GM04503 (cell line): ENCODE measurements around the gene KCNH3.
"Not testable (repeated sequence)": the region's sequence is repeated elsewhere in the genome, so short reads cannot be mapped to it uniquely, and the experiment has no call there.

ENCODE experiments used
- DNase-seq: peaks from one replicate; pipeline ENCODE4 v3.0.0-alpha.2; 2012; ENCODE audit warnings: low read depth

Gene KCNH3

DNA sequence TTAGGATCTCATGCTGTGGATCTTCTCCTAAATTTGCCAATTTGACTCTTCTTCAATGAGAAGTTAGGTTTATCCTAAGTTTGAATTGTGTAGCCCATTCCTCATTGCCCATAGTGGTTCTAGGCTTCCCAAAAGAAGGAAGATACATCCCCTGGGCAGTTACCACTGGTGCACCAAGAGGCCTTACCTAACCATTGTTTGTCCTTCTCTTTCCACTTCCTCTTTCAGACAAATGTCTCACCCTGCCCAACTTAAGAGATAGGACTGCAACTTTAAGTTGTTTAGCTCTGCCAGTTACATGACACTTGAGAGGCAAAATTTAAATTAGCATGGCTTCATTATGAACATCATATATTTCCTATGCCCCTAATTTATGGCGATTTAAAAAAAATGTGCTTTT lies 9.4 kb upstream of the KCNH3 start:
- DNase-seq: no peak

DNA sequence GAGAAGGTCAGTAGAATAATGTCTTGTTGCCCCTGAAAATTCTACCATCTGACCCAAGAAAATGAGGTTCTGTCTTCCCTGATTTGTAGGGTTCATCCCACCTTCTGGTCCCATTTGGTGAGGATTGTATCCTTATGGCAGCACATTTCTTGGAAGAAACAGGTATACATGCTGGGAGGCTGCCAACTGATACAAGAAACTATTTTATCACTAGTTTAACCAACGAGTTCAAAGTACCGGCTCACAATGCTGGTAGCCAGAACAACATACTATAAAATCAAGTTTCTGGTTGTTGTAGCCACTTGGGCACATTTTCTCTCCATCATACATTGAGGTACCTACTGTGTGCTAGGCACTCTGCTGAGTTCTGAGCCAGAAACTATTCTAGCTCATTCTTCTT lies 7.1 kb upstream of the KCNH3 start:
- no peak for DNase-seq

DNA sequence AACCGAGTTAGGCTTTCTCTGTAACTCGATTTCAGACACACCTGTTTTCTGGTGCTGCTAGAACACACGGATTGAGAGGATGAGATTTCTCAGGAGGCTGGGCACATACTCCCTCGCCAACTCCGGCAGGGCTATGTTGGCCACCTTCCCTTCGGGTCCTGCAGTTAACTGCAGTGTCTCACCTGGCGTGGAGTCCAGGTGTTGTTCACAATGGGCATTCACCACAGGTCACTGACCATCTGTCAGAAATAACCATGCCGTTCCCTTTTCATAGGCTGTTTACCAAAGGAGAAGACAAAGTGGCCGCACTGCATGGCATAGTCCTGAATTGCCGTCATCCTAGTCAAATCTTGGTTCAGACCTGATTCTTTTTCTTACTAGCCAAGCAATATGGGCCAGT lies 5.5 kb upstream of the KCNH3 start:
- no peak for DNase-seq

DNA sequence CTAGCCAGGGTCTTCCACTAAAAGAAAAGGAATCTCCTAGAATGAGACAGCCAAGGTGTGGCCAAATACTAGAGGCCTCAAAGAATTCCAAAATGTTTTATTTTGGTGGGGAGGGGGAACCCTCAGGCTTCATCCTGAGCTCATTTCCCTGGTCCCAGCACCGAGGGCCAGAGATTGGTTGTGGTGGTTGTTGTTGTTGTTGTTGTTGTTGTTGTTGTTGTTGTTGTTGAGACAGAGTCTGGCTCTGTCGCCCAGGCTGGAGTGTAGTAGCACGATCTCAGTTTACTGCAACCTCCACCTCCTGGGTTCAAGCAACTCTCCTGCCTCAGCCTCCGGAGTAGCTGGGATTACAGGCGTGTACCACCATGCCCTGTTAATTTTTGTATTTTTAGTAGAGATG lies 4.7 kb upstream of the KCNH3 start:
- DNase-seq: not testable (repeated sequence)

DNA sequence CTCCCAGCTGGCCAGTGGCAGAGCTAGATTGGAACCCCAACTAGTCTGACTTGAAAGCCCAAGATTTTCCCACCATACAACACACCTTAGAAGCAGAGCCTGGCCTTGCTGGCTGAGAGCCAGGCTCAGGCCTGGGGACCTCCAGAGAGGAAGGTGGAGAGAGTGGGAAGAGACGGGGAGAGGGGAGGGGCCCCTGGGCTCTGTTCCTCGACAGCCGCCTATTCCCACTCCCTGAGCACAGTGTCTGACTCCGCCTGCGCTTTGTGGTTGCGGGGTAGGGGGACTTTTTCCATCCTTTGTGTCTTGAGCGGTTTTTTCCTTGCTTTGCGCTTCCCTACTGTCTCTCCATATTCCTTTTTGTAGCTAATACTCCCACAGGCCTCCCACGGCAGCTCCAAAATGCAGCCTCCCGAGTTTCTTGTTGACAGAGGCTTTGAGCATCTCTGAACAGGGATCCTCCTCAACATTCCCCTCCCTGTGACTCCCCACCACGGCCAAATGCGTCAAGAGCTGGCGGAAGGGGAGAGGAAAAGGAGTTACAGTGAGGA lies 4.0 kb upstream of the KCNH3 start:
- DNase-seq: no peak

DNA sequence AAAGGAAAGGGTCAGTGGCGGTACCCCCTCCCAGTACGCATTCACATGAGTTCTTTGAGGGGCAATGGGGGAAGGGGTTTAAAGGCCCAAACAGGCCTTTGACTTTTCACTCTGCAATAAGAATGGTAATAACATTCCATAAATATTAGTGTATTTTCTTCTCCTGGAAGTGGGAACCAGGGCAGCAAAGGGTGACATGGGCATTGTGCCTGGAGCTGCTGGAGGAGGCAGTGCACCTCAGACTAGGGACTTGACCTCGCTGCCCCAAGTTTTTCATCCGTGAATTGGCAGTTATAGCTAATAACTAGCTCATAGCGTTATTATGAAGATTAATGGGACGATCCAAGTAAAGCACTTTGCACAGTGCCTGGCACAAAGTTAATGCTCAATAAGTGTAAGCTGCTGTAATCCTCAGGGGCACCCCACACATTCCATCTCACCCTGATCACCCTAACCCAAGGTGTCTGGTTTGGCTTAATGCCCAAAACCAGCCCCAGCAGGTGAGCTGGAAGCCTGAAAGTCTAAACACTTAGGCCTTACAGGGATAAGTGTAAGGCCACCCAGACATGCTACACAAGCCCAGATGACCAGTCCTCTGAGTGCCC lies 2.8 kb upstream of the KCNH3 start:
- DNase-seq: no peak

DNA sequence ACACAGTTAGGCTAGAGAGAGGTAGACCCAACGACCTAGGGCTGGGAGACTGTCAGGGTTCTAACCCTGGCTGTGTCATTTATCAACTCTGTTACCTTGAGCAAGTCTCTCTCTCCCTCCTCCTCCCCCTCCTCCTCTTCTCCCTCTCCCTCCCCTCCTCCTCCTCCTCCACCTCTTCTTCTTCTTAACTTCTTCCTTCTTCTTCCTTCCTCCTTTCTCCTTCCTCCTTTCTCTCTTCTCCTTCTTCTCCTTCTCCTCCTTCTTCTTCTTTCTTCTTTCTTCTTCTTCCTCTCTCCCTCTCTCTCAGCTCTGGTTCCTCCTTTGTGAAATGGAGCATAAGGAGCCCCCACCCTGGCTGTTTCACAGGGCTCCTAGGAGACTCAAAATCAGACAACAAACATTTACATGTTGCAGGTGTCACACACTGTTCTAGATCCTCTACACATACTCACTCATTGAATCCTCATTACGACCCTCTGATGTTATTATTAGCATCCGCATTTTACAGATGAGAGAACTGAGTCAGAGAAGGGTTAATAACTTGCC lies 2.2 kb upstream of the KCNH3 start:
- no peak for DNase-seq

DNA sequence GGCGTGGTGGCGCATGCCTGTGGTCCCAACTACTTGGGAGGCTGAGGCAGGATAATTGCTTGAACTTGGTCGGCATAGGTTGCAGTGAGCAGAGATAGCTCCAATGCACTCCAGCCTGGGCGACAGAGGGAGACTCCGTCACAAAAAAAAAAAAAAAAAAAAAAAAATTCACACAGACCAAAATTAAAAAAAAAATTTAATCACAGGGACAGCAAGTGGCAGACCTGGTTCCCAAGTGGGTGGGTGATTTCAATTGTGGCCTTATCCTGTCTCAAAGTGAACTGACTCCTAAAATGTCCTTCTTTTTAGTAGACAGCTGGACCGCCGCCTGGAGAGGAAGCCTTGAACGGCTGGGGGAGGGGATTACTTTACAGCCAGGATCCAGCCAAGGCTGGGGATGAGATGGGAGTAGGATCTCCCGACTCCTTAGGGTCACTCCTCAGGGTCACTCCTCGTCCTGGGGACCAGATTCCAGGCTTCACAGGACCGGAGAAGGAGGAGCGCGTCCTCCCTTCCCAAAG lies 1.5 kb upstream of the KCNH3 start:
- no peak for DNase-seq

DNA sequence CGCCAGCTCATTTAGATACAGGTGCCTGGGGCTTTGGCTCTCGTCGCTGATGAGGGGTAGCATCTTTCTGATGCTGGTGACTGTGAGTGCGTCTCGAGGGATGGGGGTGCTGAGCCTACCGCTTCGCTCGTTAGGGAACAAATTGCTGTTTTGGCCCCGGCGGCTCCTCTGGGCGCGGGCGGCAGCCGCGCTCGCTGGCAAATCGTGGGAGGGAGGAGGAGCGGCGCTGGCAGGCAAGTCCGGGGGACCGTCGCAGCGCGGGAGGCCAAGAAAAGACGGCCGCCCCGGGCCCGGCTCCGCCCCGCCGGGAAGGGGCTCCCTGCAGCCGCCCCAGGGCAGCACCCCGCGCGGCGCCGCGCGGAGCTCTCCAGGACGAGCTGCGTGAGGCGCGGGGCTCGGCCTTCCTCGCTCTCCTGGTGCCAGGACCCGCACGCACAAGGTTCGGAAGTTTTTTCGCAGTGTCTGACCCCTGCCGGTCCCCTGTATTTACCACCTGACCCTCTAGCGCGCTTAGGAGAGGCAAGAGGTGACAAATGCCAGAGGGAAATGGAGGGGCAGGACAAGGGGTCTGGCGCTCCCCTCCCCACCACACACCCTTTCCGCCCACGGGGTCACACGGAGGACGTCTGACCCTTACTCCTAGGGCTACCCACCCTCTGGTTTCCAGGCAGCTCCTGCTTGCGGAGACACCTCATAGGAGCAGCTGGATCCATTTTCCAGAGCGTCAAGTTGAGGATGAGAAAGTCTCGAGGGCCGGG lies 899 bp upstream of the KCNH3 start:
- no peak for DNase-seq

DNA sequence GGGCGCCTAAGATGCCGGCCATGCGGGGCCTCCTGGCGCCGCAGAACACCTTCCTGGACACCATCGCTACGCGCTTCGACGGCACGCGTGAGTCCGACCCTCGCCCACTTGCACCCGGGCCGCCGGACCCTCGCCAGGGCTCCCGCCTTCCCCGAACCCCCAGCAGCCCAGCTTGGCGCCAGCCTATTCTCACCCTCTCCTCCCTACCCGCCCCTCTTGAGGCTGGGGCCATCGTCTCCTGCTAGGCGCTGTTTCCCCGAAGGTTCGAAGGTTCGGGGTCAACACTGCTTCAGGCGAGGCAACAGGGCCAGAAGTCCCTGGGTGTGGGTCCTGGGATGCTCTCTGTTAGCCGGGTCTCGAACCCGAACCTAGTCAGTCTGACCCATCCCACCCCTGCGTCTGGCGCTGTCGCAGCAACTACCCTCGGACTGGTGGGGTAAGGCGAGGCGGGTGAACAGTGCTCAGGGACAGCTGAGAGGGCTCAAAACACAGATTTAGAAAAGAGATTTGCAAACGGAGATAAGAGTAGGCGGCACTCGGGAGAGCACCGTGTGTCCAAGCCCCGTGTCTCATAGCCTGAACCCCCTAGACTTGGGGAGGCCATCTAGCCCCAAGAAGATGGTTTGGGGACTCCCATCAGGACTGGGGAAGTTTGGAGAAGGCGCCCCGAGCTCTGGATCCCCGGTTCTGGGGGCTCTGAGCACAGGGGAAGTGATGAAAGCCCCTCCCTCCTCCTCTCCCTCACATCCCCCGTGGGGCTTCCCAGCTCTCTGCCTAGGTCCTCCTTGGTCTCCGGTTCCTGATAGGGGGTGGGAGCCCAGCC lies 787 bp downstream of the KCNH3 start:
- DNase-seq: no peak

DNA sequence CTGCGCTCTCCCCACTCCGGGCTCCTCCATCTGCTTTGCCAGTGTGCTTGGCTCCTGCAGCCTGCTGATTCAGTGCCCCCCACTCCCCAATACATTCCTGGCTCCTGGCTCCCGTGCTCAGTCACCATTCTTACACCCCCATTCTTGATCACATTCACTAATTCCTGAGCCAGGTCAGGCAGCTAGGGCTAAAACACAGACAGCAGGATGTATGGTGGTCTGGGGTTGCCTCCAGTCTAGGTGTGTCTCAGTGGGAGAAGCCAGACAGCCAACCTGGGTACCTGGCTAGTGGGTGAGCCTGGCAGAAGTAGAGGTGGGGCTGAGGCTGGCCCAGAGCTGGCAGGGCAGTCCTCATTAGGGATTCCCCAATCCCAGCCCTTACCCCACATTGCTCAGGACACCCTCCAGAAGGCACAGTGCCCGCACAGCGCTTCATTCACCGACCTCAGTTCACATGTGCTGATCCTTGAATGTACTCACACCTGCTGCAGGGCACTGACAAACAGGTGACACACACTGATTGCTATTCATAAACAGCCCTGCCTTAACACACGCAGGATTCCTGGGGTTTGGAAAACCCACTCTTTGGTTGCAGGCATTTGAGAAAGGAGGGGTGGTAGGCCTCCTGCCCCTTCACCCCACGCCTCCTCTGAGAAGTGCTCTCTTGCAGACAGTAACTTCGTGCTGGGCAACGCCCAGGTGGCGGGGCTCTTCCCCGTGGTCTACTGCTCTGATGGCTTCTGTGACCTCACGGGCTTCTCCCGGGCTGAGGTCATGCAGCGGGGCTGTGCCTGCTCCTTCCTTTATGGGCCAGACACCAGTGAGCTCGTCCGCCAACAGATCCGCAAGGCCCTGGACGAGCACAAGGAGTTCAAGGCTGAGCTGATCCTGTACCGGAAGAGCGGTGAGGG lies 1.7 kb downstream of the KCNH3 start:
- no peak for DNase-seq

DNA sequence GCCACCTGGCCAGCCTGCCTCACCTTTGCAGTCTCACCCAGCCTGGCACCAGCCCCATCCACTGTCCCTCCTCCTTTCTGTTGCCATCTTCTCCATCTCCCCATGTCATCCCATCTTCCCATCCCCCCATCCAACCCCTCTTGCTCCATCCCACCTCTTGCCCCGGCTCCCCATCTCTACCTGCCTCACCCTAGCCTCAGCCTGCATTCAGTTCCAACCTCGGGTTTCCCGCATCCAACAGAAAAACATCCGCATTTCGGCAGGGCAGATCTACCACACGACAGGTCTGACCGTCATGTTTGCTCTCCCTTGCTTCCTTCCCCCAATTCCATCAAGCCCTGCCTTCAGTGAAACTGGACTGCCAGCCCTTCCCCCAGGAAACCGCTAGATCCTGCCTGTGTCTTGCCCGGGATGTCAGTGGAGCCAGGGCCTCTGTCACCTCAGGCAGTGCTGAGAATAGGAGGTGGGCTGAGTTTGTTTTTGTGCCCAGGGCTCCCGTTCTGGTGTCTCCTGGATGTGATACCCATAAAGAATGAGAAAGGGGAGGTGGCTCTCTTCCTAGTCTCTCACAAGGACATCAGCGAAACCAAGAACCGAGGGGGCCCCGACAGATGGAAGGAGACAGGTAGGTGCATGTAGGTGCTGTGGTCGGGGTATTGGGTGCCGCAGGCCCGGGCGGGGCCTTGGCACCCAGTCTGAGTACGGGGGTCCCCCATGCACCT lies 2.5 kb downstream of the KCNH3 start:
- no peak for DNase-seq

DNA sequence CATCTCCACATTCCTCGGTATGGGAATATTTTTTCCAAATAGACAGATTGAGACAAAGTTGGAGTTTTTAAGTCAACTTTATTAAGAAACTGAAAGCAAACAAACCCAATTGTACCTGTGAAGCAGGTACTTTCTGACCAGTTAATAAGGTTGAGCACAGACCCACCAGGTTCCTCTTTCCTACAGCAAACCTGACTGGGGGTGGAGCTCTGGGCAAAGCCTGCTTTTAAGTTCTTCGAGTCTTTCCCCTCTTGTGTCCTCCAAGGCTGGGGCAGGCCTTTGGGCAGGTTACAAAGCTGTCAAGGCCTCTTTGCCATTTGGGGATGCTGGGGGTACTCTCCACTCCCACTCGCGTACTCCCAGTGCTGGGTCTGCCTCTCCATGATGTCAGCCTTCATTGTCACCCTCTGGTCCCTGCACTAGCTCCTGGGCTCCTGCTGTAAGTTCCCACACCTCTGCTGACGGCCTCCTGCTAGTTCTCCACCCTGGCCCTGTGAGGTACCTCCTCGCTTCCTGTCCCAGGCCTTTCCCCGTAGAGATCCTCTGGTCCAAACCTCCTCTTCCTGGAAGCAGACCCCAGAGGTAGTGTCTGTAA lies 3.2 kb downstream of the KCNH3 start:
- DNase-seq: no peak

DNA sequence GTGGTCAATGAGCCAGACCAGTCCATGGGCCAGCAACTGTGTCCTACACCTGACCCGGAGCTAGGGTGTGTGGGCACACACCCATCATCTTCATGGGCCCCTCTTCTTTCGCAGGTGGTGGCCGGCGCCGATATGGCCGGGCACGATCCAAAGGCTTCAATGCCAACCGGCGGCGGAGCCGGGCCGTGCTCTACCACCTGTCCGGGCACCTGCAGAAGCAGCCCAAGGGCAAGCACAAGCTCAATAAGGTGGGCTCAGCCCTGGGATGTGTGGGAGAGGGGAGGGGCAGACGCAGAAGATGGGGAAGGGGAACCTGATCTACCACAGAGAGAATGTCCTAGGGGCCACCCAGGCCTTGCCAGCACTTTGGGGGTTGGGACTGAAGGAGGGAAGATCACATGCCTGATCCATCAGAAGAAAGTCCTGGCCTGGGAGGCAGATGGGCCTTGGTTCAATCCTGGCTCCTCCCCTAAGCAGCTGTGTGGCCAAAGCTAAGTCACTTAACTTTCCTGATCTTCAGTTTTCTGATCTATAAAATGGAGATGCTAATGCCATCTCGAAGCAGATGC lies 3.8 kb downstream of the KCNH3 start:
- DNase-seq: no peak

DNA sequence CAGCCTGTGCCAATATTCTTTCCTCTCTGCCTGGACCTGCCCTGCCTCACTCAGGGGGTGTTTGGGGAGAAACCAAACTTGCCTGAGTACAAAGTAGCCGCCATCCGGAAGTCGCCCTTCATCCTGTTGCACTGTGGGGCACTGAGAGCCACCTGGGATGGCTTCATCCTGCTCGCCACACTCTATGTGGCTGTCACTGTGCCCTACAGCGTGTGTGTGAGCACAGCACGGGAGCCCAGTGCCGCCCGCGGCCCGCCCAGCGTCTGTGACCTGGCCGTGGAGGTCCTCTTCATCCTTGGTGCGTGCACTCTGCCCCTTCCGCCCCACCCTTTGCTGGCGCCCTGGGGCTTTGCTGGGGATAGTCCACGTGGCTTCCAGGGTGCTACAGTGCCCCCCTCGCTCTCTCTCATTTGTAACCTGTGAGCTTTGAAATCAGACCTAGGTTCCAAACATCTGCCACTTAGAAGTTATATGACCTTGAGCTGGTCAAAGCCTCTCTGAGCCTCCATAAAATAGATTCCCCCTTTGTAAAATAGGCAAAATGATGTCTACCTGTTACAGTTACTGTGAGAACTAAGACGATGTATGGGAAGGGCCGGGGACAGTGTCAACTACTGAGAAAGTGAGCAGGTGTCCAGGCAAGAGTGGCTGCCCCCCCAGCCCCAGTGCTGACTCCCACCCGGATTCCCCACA lies 4.5 kb downstream of the KCNH3 start:
- no peak for DNase-seq

DNA sequence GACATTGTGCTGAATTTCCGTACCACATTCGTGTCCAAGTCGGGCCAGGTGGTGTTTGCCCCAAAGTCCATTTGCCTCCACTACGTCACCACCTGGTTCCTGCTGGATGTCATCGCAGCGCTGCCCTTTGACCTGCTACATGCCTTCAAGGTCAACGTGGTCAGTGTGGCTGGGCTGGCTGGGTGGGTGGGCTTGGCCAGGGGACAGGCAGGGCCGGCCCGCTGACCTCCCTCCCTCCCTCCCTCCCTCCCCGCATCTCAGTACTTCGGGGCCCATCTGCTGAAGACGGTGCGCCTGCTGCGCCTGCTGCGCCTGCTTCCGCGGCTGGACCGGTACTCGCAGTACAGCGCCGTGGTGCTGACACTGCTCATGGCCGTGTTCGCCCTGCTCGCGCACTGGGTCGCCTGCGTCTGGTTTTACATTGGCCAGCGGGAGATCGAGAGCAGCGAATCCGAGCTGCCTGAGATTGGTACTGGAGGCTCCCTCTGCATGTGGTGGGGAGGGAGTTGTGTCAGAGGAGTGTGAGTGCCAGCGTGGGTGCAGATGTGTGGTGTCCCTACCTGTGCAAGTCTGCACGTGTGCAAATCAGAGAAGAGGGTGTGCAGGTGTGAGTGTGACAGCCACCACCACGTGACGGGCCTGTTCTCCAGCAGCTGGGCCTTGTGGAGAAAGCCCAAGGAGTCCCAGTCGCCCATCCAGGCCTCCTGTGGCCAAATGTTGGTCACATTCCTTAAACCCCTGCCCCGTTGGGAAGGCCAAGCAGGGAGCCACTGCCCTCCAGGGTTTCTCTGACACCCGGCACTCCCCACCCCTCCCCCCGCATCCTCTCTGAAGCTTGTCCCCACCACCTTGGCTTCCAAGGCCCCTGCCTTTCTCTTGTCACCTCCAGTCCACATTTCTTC lies 5.3 kb downstream of the KCNH3 start:
- no peak for DNase-seq

DNA sequence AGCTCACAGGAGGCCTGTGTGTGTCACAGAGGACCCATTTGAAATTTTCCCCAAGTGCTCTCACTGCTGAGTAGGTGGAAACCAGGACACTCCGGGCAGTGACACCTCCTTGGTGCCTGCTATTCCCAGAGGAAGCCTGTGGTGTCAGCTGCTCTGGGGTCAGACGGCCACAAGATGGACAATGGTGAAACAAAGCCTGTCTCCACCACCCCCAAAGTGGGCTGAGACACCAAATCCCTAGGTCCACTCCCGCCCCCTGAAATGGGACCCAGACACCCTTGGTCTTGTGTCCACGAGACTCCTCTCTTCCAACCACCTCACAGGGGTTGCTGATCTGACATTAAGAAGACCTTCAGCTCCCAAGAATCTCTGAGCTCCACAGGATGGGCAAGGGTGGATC lies 7.0 kb downstream of the KCNH3 start:
- DNase-seq: no peak

DNA sequence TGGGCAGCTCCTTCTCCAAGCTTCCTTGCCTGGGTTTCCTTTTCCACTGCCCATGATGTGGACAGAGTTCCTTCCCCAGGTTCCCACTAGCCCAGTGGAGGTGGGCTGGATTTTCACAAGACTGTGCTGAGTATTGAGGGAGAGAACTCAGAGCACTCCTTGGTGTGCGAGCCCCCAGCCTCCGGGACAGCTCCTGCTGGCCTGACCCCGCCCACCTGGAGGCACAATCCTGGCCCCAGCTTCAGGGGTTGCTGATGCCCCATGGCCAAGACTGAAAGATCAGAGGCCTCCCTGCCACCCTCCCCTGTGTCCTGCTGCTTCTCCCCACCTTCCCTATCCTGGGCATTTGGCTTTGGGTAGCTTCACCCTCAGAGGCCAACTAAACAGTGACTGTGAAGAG lies 7.7 kb downstream of the KCNH3 start:
- DNase-seq: no peak
